NB4 (cell line): ENCODE data around the gene NPPA.

ENCODE experiments used
- DNase-seq: peaks from one replicate; pipeline ENCODE4 v3.0.0; 2010; ENCODE audit warnings: low read depth
- H3K4me3 ChIP-seq: one replicate; pipeline ENCODE4 v1.5.1; 2011; ENCODE audit warnings: mild to moderate bottlenecking, low read depth, low read length, moderate library complexity
- CTCF ChIP-seq: IDR thresholded peaks from one replicate; pipeline ENCODE4 v1.5.1; 2012; ENCODE audit warnings: low read depth, low read length
- MAX ChIP-seq: IDR thresholded peaks from 2 replicates; pipeline ENCODE4 v1.6.1; 2011; ENCODE audit warnings: low read depth, low read length
- MYC ChIP-seq: IDR thresholded peaks from 2 replicates; pipeline ENCODE4 v1.6.1; 2011; ENCODE audit warnings: low read depth, low read length
- POLR2A ChIP-seq: IDR thresholded peaks from 2 replicates; pipeline ENCODE4 v1.6.1; 2011; ENCODE audit warnings: mild to moderate bottlenecking; ENCODE audit not compliant: insufficient read length; ENCODE audit errors: extremely low read depth

NPPA gene

GRCh38 chr1:11860083-11860482 is 12.5 kb upstream of the NPPA start:
- no peak overlapping the region for H3K4me3 ChIP-seq
- DNase-seq, result no peak
- TF ChIP-seq POLR2A, result no peak

GRCh38 chr1:11858968-11859871 is 11.6 kb upstream of the NPPA start:
- no peak overlapping the region for H3K4me3 ChIP-seq
- TF ChIP-seq MAX (no peak; the same call in 1 of the 2 replicates), MYC (no peak), POLR2A (no peak), CTCF (no peak)
- DNase-seq, result peak; percentile 72

GRCh38 chr1:11858613-11858967 is 11.0 kb upstream of the NPPA start, which contains the start of gene NPPB:
Gene NPPB, minus strand, starts transcription at chr1:11858945. Its CDS starts 112 bp downstream, at chr1:11858833.
- H3K4me3 ChIP-seq, result no peak within 1 kb of the TSS

GRCh38 chr1:11858158-11858557 is 10.6 kb upstream of the NPPA start:
- TF ChIP-seq MAX (no peak), POLR2A (no peak), CTCF (no peak), MYC (no peak)
- no peak overlapping the region for H3K4me3 ChIP-seq
- DNase-seq, result no peak

More at GRCh38 chr1:11858613-11858967, 11.0 kb upstream of the NPPA start, which contains the start of gene NPPB:
- TF ChIP-seq MAX (no peak), POLR2A (no peak), MYC (no peak), CTCF (no peak)
- DNase-seq, result no peak

- TF ChIP-seq POLR2A (no peak), MAX (no peak), CTCF (no peak), MYC (no peak)
- DNase-seq, result peak; percentile 24
- no peak overlapping the region for H3K4me3 ChIP-seq
These were observed 9.7 kb upstream of the NPPA start for GRCh38 chr1:11857164-11857851.

GRCh38 chr1:11856698-11857097 is 9.1 kb upstream of the NPPA start:
- DNase-seq, result no peak
- no peak for TF ChIP-seq CTCF
- TF ChIP-seq MAX, result no peak
- no peak for TF ChIP-seq POLR2A
- no peak for TF ChIP-seq MYC
- H3K4me3 ChIP-seq, result no peak overlapping the region
